GM19193 (cell line): Measurements from ENCODE around the gene CALML6.

Source experiments
- POLR2A ChIP-seq: IDR thresholded peaks from 4 replicates; pipeline ENCODE4 v1.6.1; 2011; ENCODE audit not compliant: insufficient read depth, insufficient read length; ENCODE audit errors: extremely low read depth

Gene CALML6

GRCh38 chr1:1956586-1957532 lies 41.8 kb downstream of the CALML6 start:
- TF ChIP-seq POLR2A = no peak

GRCh38 chr1:1957533-1957961 lies 42.5 kb downstream of the CALML6 start:
- TF ChIP-seq POLR2A = no peak

GRCh38 chr1:1958071-1958541 lies 43.0 kb downstream of the CALML6 start:
- no peak for TF ChIP-seq POLR2A

- no peak for TF ChIP-seq POLR2A
These were observed 44.4 kb downstream of the CALML6 start for GRCh38 chr1:1959459-1959839.

GRCh38 chr1:1959840-1960479 lies 44.9 kb downstream of the CALML6 start:
- TF ChIP-seq POLR2A = no peak

GRCh38 chr1:1960480-1961196 lies 45.6 kb downstream of the CALML6 start:
- TF ChIP-seq POLR2A = no peak

- no peak for TF ChIP-seq POLR2A
These were observed 47.7 kb downstream of the CALML6 start for GRCh38 chr1:1962752-1963151.

- no peak for TF ChIP-seq POLR2A
These were observed 48.5 kb downstream of the CALML6 start for GRCh38 chr1:1963570-1963969.

GRCh38 chr1:1964811-1965210 lies 49.8 kb downstream of the CALML6 start:
- TF ChIP-seq POLR2A = no peak

- no peak for TF ChIP-seq POLR2A
These were observed 50.5 kb downstream of the CALML6 start for GRCh38 chr1:1965546-1965945.

GRCh38 chr1:1966071-1966740 lies 51.1 kb downstream of the CALML6 start:
- no peak for TF ChIP-seq POLR2A
